GM18870 (cell line): ENCODE results near the gene TSEN15.
"Not testable (repeated sequence)": the region's sequence is repeated elsewhere in the genome, so short reads cannot be mapped to it uniquely, and the experiment has no call there.

Experiments
- ATAC-seq: cut with Tn5 transposase; IDR thresholded peaks from one replicate; pipeline ENCODE4 v1.9.1; 2021; ENCODE audit warnings: moderate library complexity; ENCODE audit not compliant: unreplicated experiment

Gene TSEN15

GRCh38 chr1:184096005-184096404 lies 44.5 kb downstream of the TSEN15 start:
- ATAC-seq, result no peak

GRCh38 chr1:184096580-184096979 lies 45.0 kb downstream of the TSEN15 start:
- not testable (repeated sequence) for ATAC-seq

- no peak for ATAC-seq
Observed at GRCh38 chr1:184101141-184101540, 49.6 kb downstream of the TSEN15 start.

DNA sequence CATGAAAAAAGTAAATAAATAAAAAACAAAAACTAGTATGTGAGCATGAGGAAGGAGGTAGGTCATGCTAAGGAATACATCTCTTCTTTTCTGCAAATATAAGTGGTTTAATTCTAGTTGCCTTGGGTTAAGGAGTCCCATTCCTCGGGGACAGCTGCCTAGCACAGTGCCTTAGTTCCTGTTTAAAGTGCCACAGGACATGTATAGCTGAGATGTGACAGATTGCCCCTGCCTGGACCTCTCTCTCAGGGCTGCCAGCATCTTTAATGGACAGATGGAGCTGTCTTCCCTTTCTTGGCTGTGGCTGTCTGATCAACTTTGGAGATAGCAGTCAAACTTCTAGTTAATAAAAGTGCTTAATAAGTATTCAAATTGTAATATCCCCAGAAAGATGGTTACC lies 50.0 kb downstream of the TSEN15 start:
- no peak for ATAC-seq

DNA sequence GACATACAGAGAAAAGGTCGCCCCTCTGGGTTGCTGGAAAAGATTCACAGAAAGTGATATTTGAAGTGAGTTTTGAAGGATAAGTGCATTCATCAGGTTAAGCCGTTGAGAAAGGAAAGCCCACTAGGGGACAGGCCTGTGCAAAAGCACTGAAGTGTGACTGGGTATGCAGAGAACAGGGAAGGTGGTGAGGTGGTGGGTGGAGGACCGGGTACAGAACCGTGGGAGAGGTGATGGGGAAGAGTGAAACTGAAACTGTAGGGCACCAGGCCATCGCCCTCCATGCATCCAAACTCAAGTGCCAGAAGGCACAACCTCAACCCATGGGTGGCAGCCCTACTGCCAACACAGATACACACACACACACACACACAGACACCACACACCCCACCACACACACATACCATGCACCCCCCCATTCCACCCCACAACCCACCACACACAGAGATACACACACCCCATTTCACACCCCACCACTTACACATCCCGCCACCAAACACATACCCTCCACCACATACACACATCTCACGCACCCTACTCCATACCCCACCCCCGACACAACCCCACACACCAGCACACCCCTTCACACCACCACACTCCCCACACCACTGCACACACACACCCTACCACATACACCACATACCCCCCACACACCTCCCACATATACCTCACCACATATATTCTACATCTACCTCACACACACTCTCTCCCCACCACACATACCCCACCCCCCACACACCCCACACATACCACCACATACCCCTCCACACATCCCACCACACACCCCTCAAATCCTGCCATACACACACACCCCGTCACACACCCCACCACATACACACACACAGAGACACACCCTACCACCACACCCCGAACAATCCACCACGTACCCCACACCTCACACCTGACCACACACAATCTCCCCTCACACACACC lies 59.0 kb downstream of the TSEN15 start:
- no peak for ATAC-seq

DNA sequence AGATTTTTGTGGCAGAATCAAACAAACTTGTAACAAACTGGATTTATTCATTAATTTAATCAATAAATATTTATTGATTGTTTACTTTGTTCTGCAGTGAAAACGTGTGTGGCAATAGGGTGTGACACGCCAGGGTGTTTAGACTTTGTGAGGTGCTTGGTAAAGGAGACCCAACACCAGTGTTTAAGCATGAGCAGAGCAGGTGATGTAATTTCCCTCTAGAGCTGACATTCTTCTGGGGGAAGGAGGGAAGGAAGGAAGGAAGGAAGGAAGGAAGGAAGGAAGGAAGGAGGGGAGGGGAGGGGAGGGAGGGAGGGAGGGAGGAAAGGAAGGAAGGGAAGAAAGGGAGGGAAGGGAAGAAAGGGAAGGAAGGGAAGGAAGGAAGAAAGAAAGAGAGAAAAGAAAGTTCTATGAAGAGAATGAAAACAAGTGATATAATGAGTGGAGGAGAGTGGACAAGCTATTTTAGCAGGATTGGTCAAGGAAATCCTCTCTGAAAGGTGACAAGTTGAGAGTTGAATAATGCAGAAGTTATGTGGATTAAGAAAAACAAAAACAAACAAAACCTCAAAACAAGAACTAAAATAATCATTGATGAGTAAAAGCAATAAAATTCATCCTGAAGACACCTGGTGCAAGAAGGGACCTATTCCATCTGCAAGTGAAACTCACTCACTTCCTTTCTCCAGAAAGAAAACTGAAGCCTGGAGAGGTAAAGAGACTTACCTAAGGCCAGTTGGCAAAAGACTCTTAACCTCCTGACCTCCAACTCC lies 60.8 kb downstream of the TSEN15 start:
- ATAC-seq, result no peak

GRCh38 chr1:184113251-184113650 lies 61.7 kb downstream of the TSEN15 start:
- ATAC-seq, result no peak

DNA sequence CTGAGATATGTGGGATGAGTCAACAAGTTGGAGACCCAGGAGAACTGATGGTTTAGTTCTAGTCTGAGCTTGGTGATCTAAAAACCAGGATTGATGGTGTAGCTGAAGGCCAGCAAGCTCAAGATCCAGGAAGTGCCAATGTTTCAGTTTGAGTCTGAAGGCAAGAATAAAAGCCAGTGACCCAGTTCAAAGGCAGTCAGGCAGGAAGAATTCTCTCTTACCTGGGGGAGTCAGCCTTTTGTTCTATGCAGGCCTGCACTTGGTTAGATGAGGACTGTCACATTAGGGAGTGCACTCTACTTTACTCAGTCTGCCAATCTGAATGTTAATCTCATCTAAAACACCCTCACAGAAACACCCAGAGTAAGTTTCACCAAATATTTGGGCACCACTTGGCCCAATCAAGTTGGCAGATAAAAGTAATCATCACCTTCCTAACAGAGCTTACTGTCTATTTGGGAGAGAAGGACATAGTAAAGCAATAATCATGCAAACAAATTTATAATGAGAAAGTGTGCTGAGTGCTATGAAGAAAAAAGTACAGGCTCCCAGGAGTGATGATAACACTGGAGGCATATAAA lies 63.4 kb downstream of the TSEN15 start:
- ATAC-seq, result no peak

GRCh38 chr1:184116287-184116686 lies 64.8 kb downstream of the TSEN15 start:
- ATAC-seq, result no peak

DNA sequence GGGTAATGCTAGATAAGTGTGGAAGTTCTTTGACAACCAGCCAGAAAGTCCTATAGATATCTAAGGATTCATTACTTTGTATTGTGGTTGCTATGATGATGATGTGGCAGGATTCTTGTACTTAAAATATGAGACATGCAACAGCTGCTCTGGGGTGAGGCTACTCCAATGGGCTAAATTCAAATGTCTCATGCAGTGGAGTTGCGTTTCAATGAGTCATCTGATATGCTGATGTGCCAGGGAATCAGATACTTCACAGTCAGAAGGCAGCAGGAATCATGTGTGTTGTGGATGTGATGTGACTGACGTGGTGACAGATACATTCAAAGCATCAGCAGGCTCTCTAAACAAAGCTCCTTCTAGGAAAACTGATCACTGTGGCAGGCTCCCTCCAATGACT lies 66.5 kb downstream of the TSEN15 start:
- ATAC-seq, result no peak
